NT2/D1 (cell line): Measurements from ENCODE around the gene PTPDC1.

ENCODE experiments used
- DNase-seq: peaks from one replicate; pipeline ENCODE4 v3.0.0-alpha.2; 2011; ENCODE audit warnings: low read depth, low spot score
- H3K27me3 ChIP-seq: 2 replicates; pipeline ENCODE4 v1.6.0; 2011; ENCODE audit warnings: mild to moderate bottlenecking; ENCODE audit not compliant: insufficient read length, insufficient read depth
- H3K36me3 ChIP-seq: 2 replicates; pipeline ENCODE4 v1.6.1; 2011; ENCODE audit warnings: mild to moderate bottlenecking, low read length, mixed read lengths; ENCODE audit not compliant: insufficient read depth, insufficient read length
- H3K4me1 ChIP-seq: 2 replicates; pipeline ENCODE4 v1.5.1; 2011; ENCODE audit not compliant: insufficient read depth, insufficient read length
- H3K4me3 ChIP-seq: 2 replicates; pipeline ENCODE4 v1.5.1; 2011; ENCODE audit warnings: low read depth; ENCODE audit not compliant: insufficient read length
- H3K9ac ChIP-seq: 2 replicates; pipeline ENCODE4 v1.6.0; 2011; ENCODE audit warnings: low read depth; ENCODE audit not compliant: insufficient read length
- H3K9me3 ChIP-seq: 2 replicates; pipeline ENCODE4 v1.5.1; 2011; ENCODE audit warnings: mild to moderate bottlenecking, low read length; ENCODE audit not compliant: insufficient read depth
- SUZ12 ChIP-seq: IDR thresholded peaks from 2 replicates; pipeline ENCODE4 v1.6.1; 2011; ENCODE audit not compliant: insufficient read length, insufficient read depth; ENCODE audit errors: extremely low read depth
- YY1 ChIP-seq: IDR thresholded peaks from 2 replicates; pipeline ENCODE4 v1.6.1; 2011; ENCODE audit not compliant: insufficient read length, insufficient read depth
- ZNF274 ChIP-seq: IDR thresholded peaks from 2 replicates; pipeline ENCODE4 v1.6.1; 2011; ENCODE audit warnings: mild to moderate bottlenecking, low read depth, low read length

PTPDC1 gene

DNA sequence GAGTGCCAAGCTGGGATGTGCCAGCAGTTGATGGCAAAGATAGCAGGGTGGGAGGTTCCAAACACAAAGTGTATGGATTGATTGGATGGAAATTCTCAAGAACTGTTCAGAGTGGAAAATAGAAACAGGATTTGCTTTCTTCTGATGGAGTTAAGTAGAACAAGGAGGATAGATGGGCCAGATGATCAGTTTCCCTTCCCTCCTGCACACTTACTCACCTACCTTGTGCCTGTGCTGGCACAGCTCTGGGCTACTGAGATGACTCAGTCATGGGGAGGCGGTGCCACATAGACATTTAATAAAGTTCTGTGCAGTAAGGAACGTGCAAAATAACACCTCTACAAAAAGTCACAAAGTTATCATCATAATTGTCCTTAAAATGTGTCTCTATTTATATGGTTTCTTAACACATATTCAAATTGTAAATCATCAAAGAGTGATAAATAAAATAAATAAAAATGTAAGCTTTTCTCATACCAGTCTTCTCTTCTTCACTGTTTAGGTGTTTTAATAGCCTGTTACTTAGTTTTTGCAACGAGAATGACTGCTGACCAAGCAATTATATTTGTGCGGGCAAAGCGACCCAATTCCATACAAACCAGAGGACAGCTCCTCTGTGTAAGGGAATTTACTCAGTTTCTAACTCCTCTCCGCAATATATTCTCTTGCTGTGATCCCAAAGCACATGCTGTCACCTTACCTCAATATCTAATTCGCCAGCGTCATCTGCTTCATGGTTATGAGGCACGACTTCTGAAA is 12.7 kb downstream of the PTPDC1 start:
- Histone ChIP-seq H3K9me3 (peaks cover 12% of the 10 kb centered on the region; the same call in 1 of the 2 replicates), H3K27me3 (no peaks in the 10 kb centered on the region), H3K4me3 (no peak overlapping the region), H3K4me1 (no peaks in the 10 kb centered on the region), H3K9ac (no peak overlapping the region), H3K36me3 (peaks cover 28% of the 10 kb centered on the region)
- DNase-seq = no peak
- no peak for TF ChIP-seq SUZ12
- no peak for TF ChIP-seq YY1
- TF ChIP-seq ZNF274 = no peak

DNA sequence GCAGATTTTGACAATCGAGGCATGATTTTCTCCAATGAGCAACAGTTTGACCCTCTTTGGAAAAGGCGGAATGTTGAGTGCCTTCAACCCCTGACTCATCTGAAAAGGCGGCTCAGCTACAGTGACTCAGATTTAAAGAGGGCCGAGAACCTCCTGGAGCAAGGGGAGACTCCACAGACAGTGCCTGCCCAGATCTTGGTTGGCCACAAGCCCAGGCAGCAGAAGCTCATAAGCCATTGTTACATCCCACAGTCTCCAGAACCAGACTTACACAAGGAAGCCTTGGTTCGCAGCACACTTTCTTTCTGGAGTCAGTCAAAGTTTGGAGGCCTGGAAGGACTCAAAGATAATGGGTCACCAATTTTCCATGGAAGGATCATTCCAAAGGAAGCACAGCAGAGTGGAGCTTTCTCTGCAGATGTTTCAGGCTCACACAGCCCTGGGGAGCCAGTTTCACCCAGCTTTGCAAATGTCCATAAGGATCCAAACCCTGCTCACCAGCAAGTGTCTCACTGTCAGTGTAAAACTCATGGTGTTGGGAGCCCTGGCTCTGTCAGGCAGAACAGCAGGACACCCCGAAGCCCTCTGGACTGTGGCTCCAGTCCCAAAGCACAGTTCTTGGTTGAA is 13.6 kb downstream of the PTPDC1 start:
- no peaks in the 10 kb centered on the region for H3K27me3 ChIP-seq
- DNase-seq = no peak
- H3K4me1 ChIP-seq = no peaks in the 10 kb centered on the region
- peaks cover 31% of the 10 kb centered on the region for H3K36me3 ChIP-seq
- H3K9ac ChIP-seq = no peak overlapping the region
- TF ChIP-seq SUZ12 = no peak
- TF ChIP-seq ZNF274 = no peak
- TF ChIP-seq YY1 = no peak
- H3K4me3 ChIP-seq = no peak overlapping the region
- peaks cover 12% of the 10 kb centered on the region; the same call in 1 of the 2 replicates for H3K9me3 ChIP-seq

DNA sequence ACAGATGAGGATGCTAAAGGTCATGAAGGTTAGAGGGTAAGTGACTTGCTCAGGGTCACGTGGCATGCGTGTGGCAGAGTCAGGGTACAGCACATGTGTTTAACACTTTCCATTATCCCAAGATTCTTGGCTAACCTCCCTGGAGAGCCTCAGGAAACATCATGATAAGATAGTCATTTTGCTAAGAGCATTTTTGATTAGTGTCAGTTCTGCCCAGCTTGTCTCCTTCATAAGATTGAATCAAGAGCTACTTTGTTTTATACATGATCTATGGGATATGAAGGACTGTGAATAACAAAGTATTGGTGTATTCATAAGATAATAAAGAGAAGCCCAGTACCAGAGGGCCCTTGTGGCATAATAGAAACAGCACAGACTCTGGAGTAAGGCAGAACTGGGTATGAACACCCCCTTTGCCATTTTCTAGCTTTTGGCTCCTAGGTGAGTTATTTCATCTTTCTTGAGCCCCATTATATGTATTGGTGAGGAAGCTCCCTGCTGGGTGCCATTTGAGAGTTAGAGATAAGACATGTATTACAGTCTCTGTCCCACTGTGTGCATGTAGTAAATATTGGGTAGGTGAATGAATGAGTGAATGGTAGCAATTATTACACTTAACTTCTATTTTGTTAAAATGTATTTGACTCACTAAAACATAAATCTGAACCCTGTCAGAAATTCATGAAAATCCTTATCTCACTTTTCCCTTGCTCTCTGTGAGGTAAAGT is 16.1 kb downstream of the PTPDC1 start:
- Histone ChIP-seq H3K4me1 (no peaks in the 10 kb centered on the region), H3K4me3 (no peak overlapping the region), H3K36me3 (peaks cover 36% of the 10 kb centered on the region), H3K27me3 (no peaks in the 10 kb centered on the region), H3K9ac (no peak overlapping the region), H3K9me3 (peaks cover 8% of the 10 kb centered on the region; the same call in 1 of the 2 replicates)
- TF ChIP-seq ZNF274 = no peak
- TF ChIP-seq SUZ12 = no peak
- no peak for TF ChIP-seq YY1
- no peak for DNase-seq

DNA sequence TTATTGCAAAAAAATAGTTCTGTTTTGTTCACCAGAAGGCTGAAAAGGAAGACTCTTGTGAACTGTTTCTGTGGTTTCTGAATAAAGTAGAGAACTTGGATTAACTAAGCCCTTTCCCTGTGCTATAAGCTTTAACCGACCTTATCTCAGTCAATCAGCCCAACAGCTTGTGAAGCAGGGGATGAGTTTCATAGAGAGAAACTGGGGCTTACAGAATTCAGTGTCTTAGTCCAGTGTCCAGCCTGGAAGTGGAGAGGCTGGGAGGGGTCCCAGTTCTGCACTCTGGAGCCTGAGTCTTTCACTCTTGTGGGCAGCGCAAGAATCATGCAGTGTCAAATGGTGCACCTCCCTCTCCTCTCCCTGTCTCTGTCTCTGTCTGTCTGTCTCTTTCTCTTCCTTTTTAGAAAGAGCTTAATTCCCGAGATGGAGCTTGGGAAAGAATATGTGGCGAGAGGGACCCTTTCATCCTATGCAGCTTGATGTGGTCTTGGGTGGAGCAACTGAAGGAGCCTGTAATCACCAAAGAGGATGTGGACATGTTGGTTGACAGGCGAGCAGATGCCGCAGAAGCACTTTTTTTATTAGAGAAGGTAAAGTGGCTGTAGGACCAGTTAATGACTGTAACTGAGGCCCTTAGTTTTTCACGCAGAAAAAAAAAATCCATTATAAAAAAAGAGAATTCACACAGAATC is 17.0 kb downstream of the PTPDC1 start:
- H3K36me3 ChIP-seq = peaks cover 28% of the 10 kb centered on the region
- no peaks in the 10 kb centered on the region for H3K27me3 ChIP-seq
- DNase-seq = no peak
- no peak overlapping the region for H3K4me3 ChIP-seq
- no peak overlapping the region for H3K9ac ChIP-seq
- TF ChIP-seq ZNF274 = no peak
- TF ChIP-seq YY1 = no peak
- no peak for TF ChIP-seq SUZ12
- no peaks in the 10 kb centered on the region for H3K9me3 ChIP-seq
- no peaks in the 10 kb centered on the region for H3K4me1 ChIP-seq

DNA sequence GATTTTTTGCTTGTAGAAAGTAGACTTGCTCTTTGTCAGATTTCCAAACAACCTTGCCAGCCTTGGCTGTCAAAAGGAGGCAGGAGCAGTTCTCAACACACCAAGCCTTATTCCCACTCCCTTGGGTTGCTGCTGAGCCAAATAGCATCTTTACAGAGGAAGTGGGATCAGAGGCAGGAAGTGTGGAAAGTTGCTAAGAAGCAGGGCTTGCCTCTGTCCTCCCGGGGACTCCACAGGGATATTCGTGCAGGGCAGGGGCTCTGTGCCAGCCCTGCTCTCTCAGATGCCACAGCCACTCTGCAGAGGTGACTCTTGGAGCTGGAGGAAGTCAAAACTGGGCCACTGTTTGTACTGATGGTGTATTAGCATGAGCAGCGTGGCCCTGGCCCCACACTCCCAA is 24.3 kb downstream of the PTPDC1 start:
- no peaks in the 10 kb centered on the region for H3K4me1 ChIP-seq
- no peak for DNase-seq
- H3K9ac ChIP-seq = no peak overlapping the region
- TF ChIP-seq ZNF274 = no peak
- no peak for TF ChIP-seq SUZ12
- no peak for TF ChIP-seq YY1
- no peak overlapping the region for H3K4me3 ChIP-seq
- H3K27me3 ChIP-seq = no peaks in the 10 kb centered on the region
- peaks cover 12% of the 10 kb centered on the region for H3K36me3 ChIP-seq
- peaks cover 9% of the 10 kb centered on the region; the same call in 1 of the 2 replicates for H3K9me3 ChIP-seq

DNA sequence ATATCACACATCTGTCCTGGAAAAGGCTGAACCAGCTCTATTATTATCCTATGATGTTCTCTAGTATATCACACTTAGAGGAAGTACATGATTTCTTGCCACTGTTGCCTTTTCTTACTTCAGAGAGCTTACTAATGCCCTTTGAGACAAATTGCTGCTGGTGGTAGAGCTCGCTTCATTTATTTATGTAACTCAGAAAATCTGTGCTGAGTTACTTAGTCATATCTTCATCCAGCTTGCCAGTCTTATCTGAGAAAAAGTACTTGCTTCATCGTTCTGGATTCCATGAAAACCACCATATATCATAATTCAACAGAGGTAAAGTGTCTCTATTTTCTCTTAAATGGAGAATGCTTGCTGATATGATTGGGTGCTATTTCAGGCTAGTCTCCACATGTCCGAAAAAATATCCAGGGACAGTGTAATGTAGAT is 26.6 kb downstream of the PTPDC1 start:
- peaks cover 9% of the 10 kb centered on the region; the same call in 1 of the 2 replicates for H3K9me3 ChIP-seq
- H3K9ac ChIP-seq = no peak overlapping the region
- peaks cover 9% of the 10 kb centered on the region for H3K36me3 ChIP-seq
- no peak for TF ChIP-seq ZNF274
- no peak for TF ChIP-seq SUZ12
- TF ChIP-seq YY1 = no peak
- H3K27me3 ChIP-seq = no peaks in the 10 kb centered on the region
- H3K4me3 ChIP-seq = no peak overlapping the region
- no peaks in the 10 kb centered on the region for H3K4me1 ChIP-seq
- DNase-seq = no peak
